GM18868 (cell line): ENCODE results near the gene ASCC1.
"Not testable (repeated sequence)": the region's sequence is repeated elsewhere in the genome, so short reads cannot be mapped to it uniquely, and the experiment has no call there.

Source experiments
- ATAC-seq: cut with Tn5 transposase; IDR thresholded peaks from one replicate; pipeline ENCODE4 v1.9.1; 2021; ENCODE audit warnings: mild to moderate bottlenecking, moderate library complexity; ENCODE audit not compliant: unreplicated experiment

ASCC1 gene

GRCh38 chr10:72223743-72224101, 7.6 kb upstream of the ASCC1 start:
- no peak for ATAC-seq

- ATAC-seq, result no peak
Measured at GRCh38 chr10:72221278-72221677, 5.2 kb upstream of the ASCC1 start.

- ATAC-seq, result no peak
Measured at GRCh38 chr10:72220637-72221036, 4.6 kb upstream of the ASCC1 start.

GRCh38 chr10:72219235-72219814, 3.2 kb upstream of the ASCC1 start:
- ATAC-seq, result no peak

GRCh38 chr10:72218726-72219125, 2.6 kb upstream of the ASCC1 start:
- no peak for ATAC-seq

- no peak for ATAC-seq
Measured at GRCh38 chr10:72218325-72218724, 2.2 kb upstream of the ASCC1 start.

GRCh38 chr10:72211832-72212231, 4.2 kb downstream of the ASCC1 start:
- ATAC-seq, result not testable (repeated sequence)

GRCh38 chr10:72211381-72211780, 4.7 kb downstream of the ASCC1 start:
- ATAC-seq, result not testable (repeated sequence)

GRCh38 chr10:72208526-72208925, 7.5 kb downstream of the ASCC1 start:
- ATAC-seq, result not testable (repeated sequence)

- ATAC-seq, result no peak
Measured at GRCh38 chr10:72206511-72207229, 9.4 kb downstream of the ASCC1 start.

- no peak for ATAC-seq
Measured at GRCh38 chr10:72204724-72205123, 11.4 kb downstream of the ASCC1 start.

- no peak for ATAC-seq
Measured at GRCh38 chr10:72204296-72204695, 11.8 kb downstream of the ASCC1 start.

- no peak for ATAC-seq
Measured at GRCh38 chr10:72201293-72201692, 14.8 kb downstream of the ASCC1 start.

GRCh38 chr10:72200883-72201282, 15.2 kb downstream of the ASCC1 start:
- no peak for ATAC-seq

GRCh38 chr10:72194949-72195348, 21.1 kb downstream of the ASCC1 start:
- no peak for ATAC-seq

- ATAC-seq, result no peak
Measured at GRCh38 chr10:72186982-72187330, 29.1 kb downstream of the ASCC1 start.

GRCh38 chr10:72186258-72186981, 29.7 kb downstream of the ASCC1 start:
- no peak for ATAC-seq

- no peak for ATAC-seq
Measured at GRCh38 chr10:72184156-72184555, 31.9 kb downstream of the ASCC1 start.

- ATAC-seq, result no peak
Measured at GRCh38 chr10:72177454-72177853, 38.6 kb downstream of the ASCC1 start.

- no peak for ATAC-seq
Measured at GRCh38 chr10:72176701-72177100, 39.4 kb downstream of the ASCC1 start.

GRCh38 chr10:72175149-72175548, 40.9 kb downstream of the ASCC1 start:
- no peak for ATAC-seq

- no peak for ATAC-seq
Measured at GRCh38 chr10:72174297-72174662, 41.8 kb downstream of the ASCC1 start.
